Activated CD8-positive, alpha-beta memory T cell treated with anti-CD3 and anti-CD28 coated beads, Interleukin-2, amount 10 ng/mL, durations not matched to agents 7 days and 5 days (primary cell): ENCODE measurements around the gene DESI1. TPM values are rescaled to one million over a fixed set of nuclear protein-coding genes. Genes with fewer than 3 reads are reported as not detected.
"Not testable (repeated sequence)": the region's sequence is repeated elsewhere in the genome, so short reads cannot be mapped to it uniquely, and the experiment has no call there.

Source experiments
- ATAC-seq: fragments of 150-1000 bp; cut with Tn5 transposase; one replicate; pipeline ENCODE4 v1.10.0; 2021; ENCODE audit warnings: moderate library complexity
- CTCF ChIA-PET: fragments of 350-600 bp; sonication (Branson Sonifier 250); formaldehyde crosslinking; loops from one replicate; lab custom pipeline; 2021; ENCODE audit warnings: antibody characterized with exemption; lab: Charles Lee
- DNase-seq: peaks from one replicate; pipeline ENCODE4 v3.0.0-alpha.2; 2020
- H3K27ac Mint-ChIP-seq: one replicate; pipeline ENCODE4 v1.8.0; 2021; ENCODE audit warnings: mild to moderate bottlenecking, mixed read lengths
- H3K27me3 Mint-ChIP-seq: one replicate; pipeline ENCODE4 v1.8.0; 2021; ENCODE audit warnings: mixed read lengths
- H3K36me3 Mint-ChIP-seq: one replicate; pipeline ENCODE4 v1.8.0; 2021; ENCODE audit warnings: mild to moderate bottlenecking, mixed read lengths
- H3K4me1 Mint-ChIP-seq: one replicate; pipeline ENCODE4 v1.8.0; 2021; ENCODE audit warnings: mixed read lengths
- H3K4me3 Mint-ChIP-seq: one replicate; pipeline ENCODE4 v1.8.0; 2021; ENCODE audit warnings: mild to moderate bottlenecking, moderate library complexity, mixed read lengths
- H3K9me3 Mint-ChIP-seq: one replicate; pipeline ENCODE4 v1.8.0; 2022; ENCODE audit warnings: low read depth, mixed read lengths
- total RNA-seq, 2 experiments: library from RNA; stranded (reverse); gene quantifications; one replicate each; pipeline ENCODE4 v1.2.3, GENCODE V29; 2021

DESI1 gene
- total RNA-seq, 2 experiments from 2014 or later: 52.7 to 64.9 TPM

- Mint-ChIP-seq H3K9me3 (no peaks in the 10 kb centered on the region), H3K4me3 (no peak overlapping the region), H3K27ac (no peak overlapping the region), H3K4me1 (peaks cover 9% of the 10 kb centered on the region), H3K27me3 (no peaks in the 10 kb centered on the region), H3K36me3 (peaks cover 51% of the 10 kb centered on the region)
- DNase-seq (no peak), ATAC-seq (no peak)
- CTCF ChIA-PET: interaction anchor here (0.7 to 1.8 kb wide), 2 partner anchors 16 to 76 kb away, joined by 3 to 9 read pairs; no protein-coding TSS in a partner anchor
Observed at GRCh38 chr22:41650821-41651220, 30.0 kb upstream of the DESI1 start.

DNA sequence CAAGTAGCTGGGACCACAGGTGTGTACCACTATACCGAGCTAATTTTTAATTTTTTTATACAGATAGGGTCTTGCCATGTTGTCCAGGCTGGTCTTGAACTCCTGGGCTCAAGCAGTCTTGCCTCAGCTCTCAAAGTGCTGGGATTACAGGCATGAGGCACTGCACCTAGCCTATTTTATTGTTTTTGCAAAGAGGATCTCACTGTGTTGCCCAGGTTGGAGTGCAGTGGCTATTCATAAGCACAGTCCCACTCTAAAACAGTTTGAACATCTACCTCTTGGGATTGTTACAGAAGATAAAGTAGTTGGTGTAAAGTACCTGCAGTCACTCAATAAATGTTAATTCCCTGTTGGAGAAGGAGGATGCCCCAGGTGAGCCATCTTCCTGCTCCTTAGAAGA, 29.4 kb upstream of the DESI1 start:
- H3K27me3 Mint-ChIP-seq: no peaks in the 10 kb centered on the region

DNA sequence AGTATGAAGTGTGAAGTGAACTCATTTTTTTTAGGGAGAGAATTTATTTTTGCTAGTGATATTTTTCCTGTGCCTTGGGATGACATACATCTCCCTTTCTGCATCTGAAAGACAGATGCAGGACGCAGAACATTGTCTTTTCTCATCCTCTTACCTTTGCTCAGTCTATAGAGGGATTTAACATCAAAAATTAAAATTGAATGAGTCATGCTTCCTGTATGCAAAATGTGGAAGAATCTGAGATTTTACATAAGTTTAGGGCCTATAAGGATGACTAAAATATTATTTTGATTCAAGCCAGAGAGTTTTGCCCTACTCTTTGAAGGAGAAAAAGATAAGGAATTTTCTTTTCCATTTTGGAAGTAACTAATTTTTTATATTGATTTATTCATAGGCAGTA, 27.6 kb upstream of the DESI1 start:
- H3K4me3 Mint-ChIP-seq: no peak overlapping the region
- no peak for DNase-seq
- H3K27ac Mint-ChIP-seq: no peak overlapping the region
- H3K9me3 Mint-ChIP-seq: no peaks in the 10 kb centered on the region
- no peak for ATAC-seq
- CTCF ChIA-PET: no interaction called here
- H3K4me1 Mint-ChIP-seq: peaks cover 9% of the 10 kb centered on the region
- no peaks in the 10 kb centered on the region for H3K27me3 Mint-ChIP-seq
- peaks cover 45% of the 10 kb centered on the region for H3K36me3 Mint-ChIP-seq

More for the DNA sequence above, 29.4 kb upstream of the DESI1 start:
- no peaks in the 10 kb centered on the region for H3K9me3 Mint-ChIP-seq
- no peak overlapping the region for H3K4me3 Mint-ChIP-seq
- ATAC-seq: no peak
- no peak overlapping the region for H3K27ac Mint-ChIP-seq
- no peak for DNase-seq
- CTCF ChIA-PET: interaction anchor here (0.6 to 0.9 kb wide), 2 partner anchors 17 to 967 kb away, joined by 3 read pairs; no protein-coding TSS in a partner anchor
- H3K36me3 Mint-ChIP-seq: peaks cover 52% of the 10 kb centered on the region
- peaks cover 9% of the 10 kb centered on the region for H3K4me1 Mint-ChIP-seq

GRCh38 chr22:41647771-41648170, 26.9 kb upstream of the DESI1 start:
- H3K27ac Mint-ChIP-seq: no peak overlapping the region
- no peak overlapping the region for H3K4me3 Mint-ChIP-seq
- no peaks in the 10 kb centered on the region for H3K9me3 Mint-ChIP-seq
- CTCF ChIA-PET: no interaction called here
- H3K36me3 Mint-ChIP-seq: peaks cover 44% of the 10 kb centered on the region
- no peak for ATAC-seq
- H3K4me1 Mint-ChIP-seq: peaks cover 7% of the 10 kb centered on the region
- no peaks in the 10 kb centered on the region for H3K27me3 Mint-ChIP-seq
- no peak for DNase-seq

DNA sequence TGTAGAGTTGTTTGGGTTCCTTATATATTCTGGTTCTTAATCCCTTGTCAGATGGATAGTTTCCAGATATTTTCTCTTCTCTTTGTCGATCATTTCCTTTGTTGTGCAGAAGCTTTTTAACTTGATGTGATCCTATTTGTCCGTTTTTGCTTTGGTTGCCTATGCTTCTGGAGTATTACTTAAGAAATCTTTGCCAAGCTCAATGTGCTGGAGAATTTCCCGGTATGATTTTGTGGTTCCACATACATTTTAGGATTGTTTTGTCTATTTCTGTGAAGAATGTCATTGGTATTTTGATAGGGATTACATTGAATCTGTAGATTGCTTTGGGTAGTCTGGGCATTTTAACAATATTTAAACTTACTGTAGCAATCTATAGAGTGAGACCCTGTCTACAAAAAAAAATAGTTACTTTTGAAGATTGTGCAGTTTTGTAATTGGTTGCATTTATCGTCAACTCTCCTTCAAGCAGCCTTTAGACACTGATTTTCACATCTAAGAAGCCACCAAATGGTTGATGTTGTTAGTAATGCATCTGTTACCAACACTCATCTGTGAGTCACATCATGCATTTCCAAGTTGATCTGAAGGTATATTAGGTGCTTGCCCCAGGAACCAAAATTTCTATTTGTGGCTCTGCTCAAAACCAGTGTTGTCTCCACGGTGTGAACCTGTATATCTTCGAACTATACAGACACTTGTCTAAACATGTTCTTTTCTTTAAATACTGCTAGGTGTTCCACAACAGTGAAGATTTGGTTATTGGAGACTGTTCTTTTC, 21.7 kb upstream of the DESI1 start:
- Mint-ChIP-seq H3K27me3 (no peaks in the 10 kb centered on the region), H3K9me3 (no peaks in the 10 kb centered on the region), H3K36me3 (peaks cover 47% of the 10 kb centered on the region), H3K27ac (peak overlapping the region; percentile 5), H3K4me3 (no peak overlapping the region), H3K4me1 (peaks cover 2% of the 10 kb centered on the region)
- CTCF ChIA-PET: no interaction called here
- DNase-seq (no peak), ATAC-seq (no peak)

GRCh38 chr22:41641854-41642253, 21.0 kb upstream of the DESI1 start:
- Mint-ChIP-seq H3K4me1 (peaks cover 2% of the 10 kb centered on the region), H3K27ac (no peak overlapping the region), H3K27me3 (no peaks in the 10 kb centered on the region), H3K4me3 (no peak overlapping the region), H3K9me3 (no peaks in the 10 kb centered on the region), H3K36me3 (peaks cover 51% of the 10 kb centered on the region)
- DNase-seq: no peak
- CTCF ChIA-PET: no interaction called here
- no peak for ATAC-seq

DNA sequence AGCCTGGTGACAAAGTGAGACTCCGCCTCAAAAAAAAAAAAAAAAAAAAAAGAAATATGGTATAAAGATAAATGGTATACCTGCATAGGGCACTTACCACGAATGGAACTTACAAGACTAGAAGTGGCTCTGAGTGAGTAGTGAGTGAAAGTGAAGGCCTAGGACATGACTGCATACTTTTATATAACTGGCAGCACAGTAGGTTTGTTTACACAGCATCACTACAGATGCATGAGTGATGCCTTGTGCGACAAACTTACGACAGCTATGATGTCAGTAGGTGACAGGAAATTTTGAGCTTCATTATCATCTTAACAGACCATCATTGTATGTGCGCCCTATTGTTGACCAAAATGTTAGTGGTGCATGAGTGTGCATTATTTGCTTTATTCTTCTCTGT, 17.9 kb upstream of the DESI1 start:
- CTCF ChIA-PET: interaction anchor here (0.7 to 1.9 kb wide), 3 partner anchors 8 to 22 kb away, joined by 4 to 5 read pairs (median 5); no protein-coding TSS in a partner anchor
- H3K9me3 Mint-ChIP-seq: no peaks in the 10 kb centered on the region
- no peak for ATAC-seq
- H3K4me1 Mint-ChIP-seq: peaks cover 2% of the 10 kb centered on the region
- no peak overlapping the region for H3K27ac Mint-ChIP-seq
- no peak for DNase-seq
- H3K36me3 Mint-ChIP-seq: peaks cover 48% of the 10 kb centered on the region
- no peak overlapping the region for H3K4me3 Mint-ChIP-seq
- no peaks in the 10 kb centered on the region for H3K27me3 Mint-ChIP-seq

- H3K4me1 Mint-ChIP-seq: peaks cover 2% of the 10 kb centered on the region
- no peaks in the 10 kb centered on the region for H3K9me3 Mint-ChIP-seq
- peaks cover 53% of the 10 kb centered on the region for H3K36me3 Mint-ChIP-seq
- H3K27ac Mint-ChIP-seq: no peak overlapping the region
- CTCF ChIA-PET: interaction anchor here (0.7 to 1.9 kb wide), 5 partner anchors 8 to 29 kb away, joined by 3 to 5 read pairs (median 4); partner anchors contain the start of genes DESI1 and XRCC6
- no peaks in the 10 kb centered on the region for H3K27me3 Mint-ChIP-seq
- no peak overlapping the region for H3K4me3 Mint-ChIP-seq
- ATAC-seq: no peak
- DNase-seq: no peak
Observed at GRCh38 chr22:41638124-41638523, 17.3 kb upstream of the DESI1 start.

GRCh38 chr22:41637623-41638022, 16.8 kb upstream of the DESI1 start:
- DNase-seq, H3K27me3 Mint-ChIP-seq, H3K4me1 Mint-ChIP-seq, H3K27ac Mint-ChIP-seq, H3K9me3 Mint-ChIP-seq, ATAC-seq, H3K4me3 Mint-ChIP-seq: not testable (repeated sequence)
- peaks cover 51% of the 10 kb centered on the region for H3K36me3 Mint-ChIP-seq
- CTCF ChIA-PET: interaction anchor here (1.0 to 1.4 kb wide), 4 partner anchors 9 to 29 kb away, joined by 3 to 4 read pairs (median 4); partner anchors contain the start of genes DESI1 and XRCC6

- Mint-ChIP-seq H3K27ac (no peak overlapping the region), H3K36me3 (peaks cover 46% of the 10 kb centered on the region), H3K27me3 (no peaks in the 10 kb centered on the region), H3K4me1 (no peaks in the 10 kb centered on the region), H3K9me3 (no peaks in the 10 kb centered on the region), H3K4me3 (no peak overlapping the region)
- ATAC-seq (no peak), DNase-seq (no peak)
- CTCF ChIA-PET: interaction anchor here (0.6 to 1.4 kb wide), 2 partner anchors 28 to 31 kb away, joined by 3 to 4 read pairs; no protein-coding TSS in a partner anchor
Observed at GRCh38 chr22:41636467-41636866, 15.6 kb upstream of the DESI1 start.

DNA sequence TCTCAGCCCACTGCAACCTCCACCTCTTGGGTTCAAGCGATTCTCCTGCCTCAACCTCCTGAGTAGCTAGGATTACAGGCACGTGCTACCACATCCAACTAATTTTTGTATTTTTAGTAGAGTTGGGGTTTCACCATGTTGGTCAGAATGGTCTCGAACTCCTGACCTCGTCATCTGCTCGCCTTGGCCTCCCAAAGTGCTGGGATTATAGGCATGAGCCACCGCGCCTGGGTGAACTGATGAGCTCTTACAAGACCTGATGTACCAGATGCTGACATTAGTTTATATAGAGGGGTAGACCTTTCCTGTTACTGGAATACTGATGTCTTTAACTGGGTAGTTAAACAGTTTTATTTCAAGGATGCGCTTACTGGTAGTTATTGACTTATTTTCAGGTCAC, 13.8 kb upstream of the DESI1 start:
- not testable (repeated sequence) for H3K27me3 Mint-ChIP-seq, H3K9me3 Mint-ChIP-seq, DNase-seq, H3K4me1 Mint-ChIP-seq, H3K4me3 Mint-ChIP-seq, ATAC-seq, H3K27ac Mint-ChIP-seq
- peaks cover 43% of the 10 kb centered on the region for H3K36me3 Mint-ChIP-seq
- CTCF ChIA-PET: interaction anchor here (2.1 kb wide), 1 partner anchor 32 kb away, joined by 7 read pairs; no protein-coding TSS in a partner anchor

- ATAC-seq, H3K27ac Mint-ChIP-seq, H3K9me3 Mint-ChIP-seq, H3K27me3 Mint-ChIP-seq, DNase-seq, H3K4me1 Mint-ChIP-seq, H3K4me3 Mint-ChIP-seq, CTCF ChIA-PET: not testable (repeated sequence)
- H3K36me3 Mint-ChIP-seq: peaks cover 53% of the 10 kb centered on the region
Observed at GRCh38 chr22:41631615-41632014, 10.8 kb upstream of the DESI1 start.

DNA sequence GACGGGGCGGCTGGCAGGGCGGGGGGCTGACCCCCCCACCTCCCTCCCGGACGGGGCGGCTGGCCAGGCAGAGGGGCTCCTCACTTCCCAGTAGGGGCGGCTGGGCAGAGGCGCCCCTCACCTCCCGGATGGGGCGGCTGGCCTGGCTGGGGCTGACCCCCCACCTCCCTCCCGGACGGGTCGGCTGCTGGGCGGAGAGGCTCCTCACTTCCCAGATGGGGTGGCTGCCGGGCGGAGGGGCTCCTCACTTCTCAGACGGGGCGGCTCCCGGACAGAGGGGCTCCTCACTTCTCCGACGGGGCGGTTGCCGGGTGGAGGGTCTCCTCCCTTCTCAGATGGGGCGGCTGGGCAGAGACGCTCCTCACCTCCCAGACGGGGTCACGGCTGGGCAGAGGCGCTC, 10.3 kb upstream of the DESI1 start:
- H3K9me3 Mint-ChIP-seq, CTCF ChIA-PET, H3K27me3 Mint-ChIP-seq, H3K4me3 Mint-ChIP-seq, ATAC-seq, DNase-seq, H3K4me1 Mint-ChIP-seq, H3K27ac Mint-ChIP-seq: not testable (repeated sequence)
- peaks cover 53% of the 10 kb centered on the region for H3K36me3 Mint-ChIP-seq

GRCh38 chr22:41625577-41625976, 4.7 kb upstream of the DESI1 start:
- peaks cover 24% of the 10 kb centered on the region for H3K4me1 Mint-ChIP-seq
- H3K9me3 Mint-ChIP-seq: no peaks in the 10 kb centered on the region
- H3K36me3 Mint-ChIP-seq: peaks cover 53% of the 10 kb centered on the region
- no peak overlapping the region for H3K27ac Mint-ChIP-seq
- no peak for DNase-seq
- ATAC-seq: no peak
- H3K27me3 Mint-ChIP-seq: no peaks in the 10 kb centered on the region
- H3K4me3 Mint-ChIP-seq: no peak overlapping the region
- CTCF ChIA-PET: interaction anchor here (0.6 kb wide), 1 partner anchor 13 kb away, joined by 5 read pairs; no protein-coding TSS in a partner anchor
